GM12801 (cell line): ENCODE measurements around the gene P2RX5.

Experiments
- CTCF ChIP-seq: IDR thresholded peaks from one replicate; pipeline ENCODE4 v1.5.1; 2011; ENCODE audit warnings: control low read depth; ENCODE audit not compliant: insufficient read length; ENCODE audit errors: extremely low read depth

The P2RX5 gene

GRCh38 chr17:3635474-3636153 lies 60.3 kb downstream of the P2RX5 start:
- no peak for TF ChIP-seq CTCF

DNA sequence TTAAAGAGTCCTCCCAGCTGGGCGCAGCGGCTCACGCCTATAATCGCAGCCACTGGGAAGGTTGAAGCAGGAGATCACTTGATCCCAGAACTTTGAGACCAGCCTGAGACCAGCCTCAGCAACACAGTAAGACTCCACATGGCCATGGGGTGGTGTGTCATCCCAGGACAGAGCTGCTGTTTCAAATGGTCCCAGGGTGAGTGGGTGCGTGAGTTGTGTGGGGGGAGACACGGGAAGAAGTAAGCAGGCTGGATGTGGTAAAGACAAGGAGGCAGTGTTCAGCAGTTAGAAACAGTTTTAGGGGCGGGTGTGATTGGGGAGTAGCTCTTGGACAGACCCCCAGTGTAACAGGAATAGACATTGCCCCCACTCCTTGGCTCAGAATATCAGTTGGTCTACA lies 63.7 kb downstream of the P2RX5 start:
- no peak for TF ChIP-seq CTCF

GRCh38 chr17:3630781-3631180 lies 65.2 kb downstream of the P2RX5 start:
- no peak for TF ChIP-seq CTCF

DNA sequence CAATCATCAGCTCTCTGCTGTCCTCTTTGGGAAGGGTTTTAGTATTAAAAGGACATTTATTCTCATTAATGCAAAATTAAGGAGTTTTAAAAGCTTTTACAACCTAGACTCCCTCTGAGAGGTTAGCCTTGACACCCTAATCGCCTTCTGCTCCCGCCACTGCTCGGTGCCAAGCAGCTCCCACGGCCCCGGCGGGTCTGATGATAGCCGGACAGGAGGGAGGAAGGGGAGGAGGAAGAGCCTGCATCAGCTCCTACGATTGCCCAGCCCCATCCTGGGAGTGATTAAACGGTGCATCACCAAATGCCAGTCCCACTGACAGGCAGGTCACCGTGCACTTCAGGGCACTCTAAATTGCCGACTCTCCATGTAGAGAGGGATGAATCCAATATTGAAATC lies 68.2 kb downstream of the P2RX5 start:
- TF ChIP-seq CTCF = no peak

GRCh38 chr17:3626831-3627768 lies 68.9 kb downstream of the P2RX5 start:
- TF ChIP-seq CTCF = no peak
